ENCODE data around the gene RPIA.

Gene RPIA

GRCh38 chr2:88686320-88686719, 5.2 kb upstream of the RPIA start:
- no peak for DNase-seq

DNA sequence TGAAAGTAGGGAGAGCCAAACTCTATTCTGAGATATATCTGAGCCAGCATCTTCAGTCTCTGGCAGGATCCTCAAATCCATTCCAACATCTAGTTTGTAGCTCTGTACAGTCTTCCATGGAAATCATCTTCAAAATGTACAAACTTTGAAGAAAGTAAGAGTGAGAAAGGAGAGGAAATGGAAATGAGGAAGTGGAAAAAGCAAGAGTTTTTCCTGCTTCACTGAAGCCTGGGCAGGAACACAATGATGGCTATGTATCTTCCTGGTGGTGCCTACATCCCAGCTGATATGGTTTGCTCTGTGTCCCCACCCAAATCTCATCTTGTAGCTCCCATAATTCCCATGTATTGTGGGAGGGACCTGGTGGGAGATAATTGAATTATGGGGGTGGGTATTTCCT, 4.1 kb upstream of the RPIA start:
- DNase-seq, result no peak

DNA sequence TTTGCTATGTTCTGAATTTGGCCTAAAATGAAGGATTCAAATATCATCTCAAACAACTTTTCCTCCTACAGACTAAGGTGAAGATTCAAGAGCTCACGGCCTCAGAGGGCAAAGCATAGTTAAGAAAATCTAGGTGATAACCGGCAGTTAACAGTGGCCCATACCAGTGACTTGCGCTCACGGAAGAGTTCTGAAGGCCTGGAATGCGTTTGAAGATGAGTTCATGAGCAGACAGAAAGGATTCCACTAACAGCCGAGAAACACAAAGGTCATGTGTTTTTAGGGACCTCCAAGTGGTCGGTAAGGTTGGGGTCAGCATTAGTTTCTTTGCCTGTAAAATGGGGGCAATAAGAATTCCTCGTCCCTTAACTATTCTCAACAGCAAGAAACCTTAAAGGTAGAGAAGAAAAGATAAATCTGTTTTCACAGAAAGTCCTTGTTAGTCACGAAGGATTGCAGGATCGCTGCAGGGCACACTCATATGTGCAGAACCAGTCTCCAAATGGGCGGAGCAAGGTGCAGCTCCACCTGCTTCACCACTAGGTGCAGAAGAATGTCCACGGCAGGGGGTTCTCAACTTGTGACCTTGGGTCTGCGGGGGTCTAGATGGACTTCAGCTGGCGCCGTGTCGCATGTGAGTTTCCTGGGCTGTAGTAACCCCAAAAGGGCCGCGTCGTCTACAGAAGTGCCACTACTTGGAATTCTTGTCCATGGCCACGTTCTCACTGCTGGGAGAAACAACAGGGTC, 708 bp upstream of the RPIA start:
- DNase-seq, result peak; percentile 47

DNA sequence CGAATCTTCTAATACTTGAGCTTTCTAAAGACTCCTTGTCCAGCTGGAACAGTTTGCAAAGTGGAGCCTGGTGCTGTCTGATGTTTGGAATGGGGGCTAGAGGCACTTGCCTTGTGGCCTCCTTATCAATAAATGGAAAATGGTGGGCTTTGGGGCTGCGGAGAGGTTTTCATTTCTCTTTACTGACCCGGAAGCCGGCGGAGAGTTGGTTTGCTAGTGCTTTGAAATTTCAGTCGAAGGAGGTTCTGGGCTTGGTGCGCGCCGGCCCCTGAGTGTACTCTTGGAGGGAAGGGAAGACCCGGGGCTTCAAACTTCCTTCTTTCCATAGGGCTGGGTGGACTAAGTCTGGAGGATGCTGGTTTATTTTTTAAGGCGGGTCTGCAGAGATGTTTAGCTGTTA, 714 bp downstream of the RPIA start:
- DNase-seq, result peak; percentile 44

DNA sequence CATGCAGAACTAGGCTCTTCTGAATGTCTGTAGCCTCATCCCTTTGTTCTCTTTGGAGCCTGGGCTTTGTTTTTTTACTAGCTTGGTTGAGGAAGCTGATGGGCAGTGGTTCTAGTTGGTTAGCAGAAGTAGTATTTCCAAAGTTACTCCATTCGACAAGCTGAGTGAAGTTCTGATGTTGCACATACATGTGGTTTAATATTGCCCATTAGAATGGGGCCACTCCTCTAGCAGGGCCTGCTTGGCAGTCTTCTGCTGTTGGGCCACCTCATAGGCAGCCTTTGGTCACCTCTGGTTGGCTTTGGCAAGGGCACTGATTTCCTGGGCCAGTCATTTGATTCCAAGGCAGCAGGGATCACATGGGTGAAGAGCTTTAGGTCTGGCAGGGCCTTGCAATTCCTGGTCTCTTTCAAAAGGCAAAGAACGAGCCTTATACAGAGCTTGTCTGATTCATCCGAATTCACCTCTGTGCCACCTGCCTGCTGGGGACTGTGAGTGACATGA, 2.5 kb downstream of the RPIA start:
- DNase-seq, result no peak

- DNase-seq, result no peak
Measured at GRCh38 chr2:88696611-88697010, 5.1 kb downstream of the RPIA start.

DNA sequence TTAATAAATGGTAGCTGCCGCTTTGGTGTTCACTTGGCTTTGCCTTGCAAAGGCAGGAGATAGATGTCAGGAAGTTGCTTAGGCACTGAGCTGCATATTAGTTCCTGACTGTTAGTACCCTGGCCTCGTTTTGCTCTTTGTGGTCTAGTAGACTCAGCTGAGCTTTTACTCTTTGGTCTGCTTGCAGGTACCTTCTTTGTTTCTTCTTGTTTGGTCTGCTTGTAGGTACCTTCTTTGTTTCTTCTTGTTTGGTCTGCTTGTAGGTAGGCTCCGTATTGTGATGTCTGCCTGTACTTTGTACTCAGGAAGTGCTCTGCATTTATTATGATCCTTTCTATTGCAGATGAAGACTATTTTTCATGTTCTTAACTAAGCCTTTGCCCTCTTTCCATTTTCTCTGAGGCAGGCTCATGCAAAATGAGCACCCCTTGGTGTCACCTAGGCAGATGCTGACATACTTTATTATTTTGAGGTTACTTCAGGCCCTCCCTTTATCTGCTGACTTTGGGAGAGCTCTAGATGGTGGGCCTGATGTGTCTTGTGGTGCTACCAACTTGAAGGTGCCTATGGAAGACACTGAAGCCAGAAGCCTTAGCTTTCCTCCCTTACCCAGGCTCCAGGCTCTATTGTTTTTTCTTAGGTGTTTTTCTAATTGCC, 6.0 kb downstream of the RPIA start:
- no peak for DNase-seq

DNA sequence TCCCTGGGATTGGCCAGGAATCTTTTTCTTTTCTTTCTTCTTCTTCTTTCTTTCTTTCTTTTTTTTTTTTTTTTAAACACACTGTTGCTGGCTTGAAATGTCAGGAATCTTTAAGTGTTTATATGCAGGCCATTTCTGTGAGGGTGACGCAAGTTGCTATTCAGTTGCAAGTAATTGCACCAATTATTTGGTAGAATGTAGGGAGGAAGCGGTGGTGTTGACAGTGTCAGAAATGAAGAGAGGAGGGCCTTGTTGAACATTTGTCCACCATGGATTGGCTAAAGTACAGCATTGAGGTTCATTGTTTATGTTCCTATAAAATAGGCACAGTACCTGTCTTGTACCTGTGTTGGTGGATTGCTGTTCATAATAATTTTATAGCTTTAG, 6.5 kb downstream of the RPIA start:
- no peak for DNase-seq

DNA sequence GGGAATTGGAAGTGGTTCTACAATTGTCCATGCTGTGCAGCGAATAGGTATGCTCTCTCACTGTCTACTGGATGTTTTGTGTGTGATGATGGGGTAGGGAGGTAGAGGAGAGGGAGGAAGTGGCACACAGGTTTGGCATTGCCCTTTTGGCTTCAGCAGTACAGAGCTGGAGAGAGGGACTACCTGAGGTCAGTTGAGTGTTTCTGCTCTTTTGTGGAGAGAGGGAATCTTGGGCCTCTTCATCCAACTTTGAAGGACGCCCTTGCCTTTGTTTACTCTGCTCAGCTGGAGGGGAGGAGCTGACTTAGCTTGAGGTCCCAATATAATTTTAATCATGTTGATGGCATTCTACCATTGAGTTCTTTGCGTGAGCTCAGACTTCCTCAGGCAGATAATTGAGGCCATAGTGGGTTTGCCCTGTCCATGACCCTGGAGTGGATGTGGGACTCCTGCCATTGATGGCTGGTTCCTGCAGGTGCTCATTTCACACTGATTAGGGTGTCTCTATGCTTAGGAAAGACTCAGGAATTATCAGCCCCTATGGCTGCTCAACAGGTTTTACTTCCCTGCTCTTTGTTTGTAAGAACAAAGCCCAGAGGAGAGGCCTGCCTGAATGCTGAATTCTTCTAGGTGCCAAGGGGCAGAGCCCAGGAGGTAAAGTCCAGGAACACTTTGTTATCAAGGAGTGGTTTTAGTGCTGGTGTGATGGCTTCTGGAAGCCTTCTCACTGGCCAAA, 7.2 kb downstream of the RPIA start:
- no peak for DNase-seq

DNA sequence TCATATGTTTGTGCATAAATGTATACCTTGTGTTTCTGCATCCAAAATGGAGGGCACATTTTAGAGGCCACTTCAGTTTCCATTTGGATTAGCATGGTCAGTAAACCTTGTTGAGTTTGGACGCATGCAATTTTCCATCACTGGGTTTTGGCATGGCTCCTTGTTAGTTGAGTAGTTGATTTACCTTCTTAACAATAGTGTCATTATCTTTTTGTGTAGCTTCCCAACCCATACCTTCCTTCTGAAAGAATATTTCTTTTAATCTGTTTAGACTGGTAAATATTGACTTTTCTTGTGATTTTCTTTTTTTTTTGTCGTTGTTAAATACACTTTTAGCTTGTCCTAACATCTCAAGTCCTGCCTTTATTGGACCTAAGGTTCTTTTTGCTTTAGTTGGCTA, 15.5 kb downstream of the RPIA start:
- no peak for DNase-seq

DNA sequence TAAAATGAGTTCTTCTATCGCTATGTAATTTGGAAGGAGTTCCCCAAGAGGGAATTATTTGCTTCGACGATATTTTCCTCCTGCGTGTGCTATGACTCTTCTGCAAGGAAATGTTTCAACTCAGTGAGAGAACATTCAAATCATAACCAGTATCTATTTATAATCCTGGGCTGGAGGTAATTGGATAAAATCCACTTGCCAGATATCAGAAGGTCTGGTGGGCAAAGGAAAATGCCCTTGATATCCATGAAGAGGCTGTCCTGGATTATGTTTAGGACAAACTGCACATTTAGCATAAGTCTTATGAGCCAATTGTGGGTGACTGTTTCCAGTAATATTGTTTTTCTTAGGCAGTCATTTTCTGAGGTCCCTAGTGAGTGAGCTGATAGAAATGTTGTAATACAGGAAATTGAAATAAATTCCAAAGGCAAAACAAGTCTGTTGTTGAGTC, 17.7 kb downstream of the RPIA start:
- no peak for DNase-seq

DNA sequence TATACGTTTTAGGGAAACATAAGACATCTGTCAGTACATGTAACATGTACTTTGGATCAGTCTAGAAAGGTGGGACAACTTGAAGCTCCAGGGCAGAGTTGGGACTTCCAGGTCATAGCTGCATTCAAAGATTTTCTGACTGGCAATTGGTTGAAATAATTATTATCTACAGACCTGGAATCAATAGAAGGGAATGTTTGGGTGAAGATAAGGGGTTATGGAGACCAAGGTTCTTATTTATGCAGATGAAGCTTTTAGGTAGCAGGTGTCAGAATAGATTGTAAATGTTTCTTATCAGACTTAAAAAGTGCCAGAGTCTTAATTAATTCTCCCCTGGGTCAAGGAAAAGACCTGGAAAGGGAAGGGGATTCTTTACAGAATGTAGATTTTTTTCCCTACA, 19.8 kb downstream of the RPIA start:
- DNase-seq, result no peak

DNA sequence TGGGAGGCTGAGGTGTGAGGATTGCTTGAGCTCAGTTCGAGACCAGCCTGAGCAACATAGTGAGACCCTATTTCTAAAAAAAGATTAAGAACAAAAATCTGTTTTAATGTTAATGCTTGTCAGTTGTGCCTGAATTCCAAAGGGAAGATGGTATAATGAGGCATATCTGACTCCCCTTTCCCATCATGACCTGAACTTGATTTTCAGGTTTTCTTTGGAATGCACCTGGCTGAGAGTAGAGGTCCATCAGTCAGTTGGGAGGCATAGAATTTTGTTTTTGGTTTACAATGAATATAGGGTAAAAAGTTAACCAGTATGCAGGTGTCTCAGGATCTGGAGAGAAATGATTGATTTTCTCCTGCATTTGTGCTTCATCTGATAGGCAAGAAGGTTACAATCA, 20.4 kb downstream of the RPIA start:
- DNase-seq, result no peak

DNA sequence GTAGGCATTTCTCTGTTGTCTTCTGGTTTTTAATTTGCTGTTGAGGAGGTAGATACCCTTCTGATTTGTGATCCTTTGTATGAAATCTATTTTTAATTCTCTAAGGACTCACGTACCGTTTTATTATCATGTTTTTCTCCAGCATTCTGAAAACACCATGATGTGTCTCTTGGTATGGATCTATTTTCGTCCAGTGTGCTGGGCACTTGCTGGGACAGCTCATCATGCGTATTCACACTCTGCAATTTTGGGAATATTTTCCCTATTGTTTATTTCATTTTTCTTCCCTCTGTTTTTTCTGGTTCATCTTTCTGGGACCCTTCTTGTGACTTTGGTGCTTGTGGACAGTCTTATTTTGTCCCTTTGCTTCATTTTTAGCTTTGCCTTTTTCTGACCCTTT, 21.9 kb downstream of the RPIA start:
- DNase-seq, result no peak

- DNase-seq, result no peak
Measured at GRCh38 chr2:88714667-88715066, 23.2 kb downstream of the RPIA start.

GRCh38 chr2:88720399-88720798, 28.9 kb downstream of the RPIA start:
- no peak for DNase-seq

DNA sequence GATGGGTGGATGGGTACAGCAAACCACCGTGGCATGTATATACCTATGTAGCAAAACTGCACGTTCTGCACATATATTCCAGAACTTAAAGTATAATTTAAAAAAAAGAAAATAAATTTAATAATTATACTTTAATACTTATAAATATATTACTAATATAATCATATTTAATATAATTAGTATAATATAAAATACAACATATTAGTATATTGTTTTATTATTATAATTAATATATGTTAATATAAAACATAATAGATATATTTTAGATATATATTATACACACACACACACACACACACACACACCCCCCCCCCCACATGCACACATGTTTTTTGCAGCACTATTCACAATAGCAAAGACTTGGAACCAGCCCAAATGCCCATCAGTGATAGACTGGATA, 29.8 kb downstream of the RPIA start:
- no peak for DNase-seq

DNA sequence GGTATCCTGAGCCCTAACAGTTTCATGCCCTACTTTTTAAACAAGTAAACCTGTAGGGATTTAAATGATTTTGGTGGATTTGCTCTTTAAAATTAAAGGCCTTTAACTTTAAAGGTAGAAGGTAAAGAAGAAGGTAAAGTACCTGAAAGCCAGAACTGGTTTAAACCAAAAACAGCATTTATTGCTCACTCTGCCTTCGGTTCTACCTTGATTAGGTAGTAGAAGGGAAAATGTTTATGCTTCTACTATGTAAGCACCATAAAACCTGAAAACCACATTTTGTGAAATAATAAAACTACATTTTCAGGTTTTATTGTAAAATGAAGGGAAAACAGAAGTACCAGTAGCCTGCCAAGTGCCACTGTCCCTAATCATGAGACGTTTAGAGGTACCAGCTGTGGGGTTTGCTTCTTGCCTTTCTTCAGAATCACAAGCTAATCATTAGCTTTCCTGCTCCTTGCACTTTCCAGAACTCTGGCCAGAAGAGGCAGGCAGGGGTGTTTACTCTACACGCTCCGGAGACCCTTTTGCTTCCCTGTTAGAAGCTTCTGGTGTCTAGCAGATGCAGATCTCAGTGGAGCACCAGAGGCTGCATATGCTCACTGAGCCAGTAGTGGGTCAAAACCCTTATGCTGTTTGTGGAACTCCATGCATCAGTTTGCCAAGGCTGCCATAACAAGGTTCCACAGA, 33.3 kb downstream of the RPIA start:
- no peak for DNase-seq

GRCh38 chr2:88729061-88729745, 37.7 kb downstream of the RPIA start:
- DNase-seq, result no peak

DNA sequence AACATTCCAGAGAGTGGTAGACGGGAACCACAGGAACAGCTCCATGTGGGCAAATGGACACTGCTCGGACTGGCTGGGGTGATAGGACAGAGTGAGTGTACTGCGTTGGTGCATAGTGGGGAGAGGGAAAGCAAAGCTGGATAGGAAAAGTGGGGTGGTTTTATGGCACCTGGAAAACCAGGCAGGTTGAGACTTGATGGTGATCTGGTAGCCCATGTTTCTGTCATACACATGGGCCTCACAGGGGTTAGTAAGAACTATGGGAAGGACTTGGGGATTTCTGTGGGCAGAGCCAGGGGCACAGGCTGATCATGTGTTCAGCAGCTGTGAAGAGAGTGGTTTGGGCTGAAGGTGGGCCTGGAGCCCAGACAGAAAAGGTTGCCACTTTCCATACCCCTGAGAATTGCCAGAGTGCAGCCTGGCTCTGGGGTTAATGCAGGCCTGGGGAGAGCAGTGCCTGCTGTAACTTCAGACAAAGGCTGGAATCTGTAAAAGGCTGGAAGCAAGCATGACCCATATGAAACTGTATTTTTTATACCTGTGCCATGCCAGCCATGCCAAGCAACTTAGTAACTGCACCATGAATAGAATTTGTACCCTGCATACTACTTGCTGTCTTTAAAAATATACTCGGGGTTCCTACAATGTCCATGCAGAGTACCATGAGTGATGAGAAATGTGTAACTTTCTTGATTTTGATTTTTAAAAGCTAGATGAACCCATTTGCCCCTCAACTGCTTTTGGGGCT, 41.9 kb downstream of the RPIA start:
- DNase-seq, result no peak

DNA sequence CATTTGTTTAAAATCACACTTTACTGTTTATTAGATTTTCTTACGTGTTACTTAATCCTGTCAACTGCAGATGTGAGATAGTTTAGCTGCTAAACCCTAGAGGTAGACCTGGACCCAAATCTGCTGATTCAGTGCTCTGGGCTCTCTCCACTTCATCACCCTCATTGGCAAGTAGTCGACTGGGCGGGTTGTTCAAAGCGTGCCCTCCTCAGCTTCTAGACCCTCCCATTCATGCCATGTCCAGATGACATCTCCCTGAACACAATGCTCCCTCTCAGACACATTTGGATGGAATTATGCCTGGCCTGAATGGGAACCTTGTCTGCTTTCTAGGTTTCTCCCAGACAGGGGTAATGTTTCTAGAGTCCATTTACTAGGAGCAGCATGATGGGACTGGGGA, 43.7 kb downstream of the RPIA start:
- DNase-seq, result no peak

GRCh38 chr2:88735853-88736252, 44.4 kb downstream of the RPIA start:
- DNase-seq, result peak; percentile 38
